NT2/D1 (cell line): ENCODE data around the gene ZNF48.

Experiments used
- SUZ12 ChIP-seq: IDR thresholded peaks from 2 replicates; pipeline ENCODE4 v1.6.1; 2011; ENCODE audit not compliant: insufficient read length, insufficient read depth; ENCODE audit errors: extremely low read depth
- YY1 ChIP-seq: IDR thresholded peaks from 2 replicates; pipeline ENCODE4 v1.6.1; 2011; ENCODE audit not compliant: insufficient read length, insufficient read depth
- ZNF274 ChIP-seq: IDR thresholded peaks from 2 replicates; pipeline ENCODE4 v1.6.1; 2011; ENCODE audit warnings: mild to moderate bottlenecking, low read depth, low read length

DNA sequence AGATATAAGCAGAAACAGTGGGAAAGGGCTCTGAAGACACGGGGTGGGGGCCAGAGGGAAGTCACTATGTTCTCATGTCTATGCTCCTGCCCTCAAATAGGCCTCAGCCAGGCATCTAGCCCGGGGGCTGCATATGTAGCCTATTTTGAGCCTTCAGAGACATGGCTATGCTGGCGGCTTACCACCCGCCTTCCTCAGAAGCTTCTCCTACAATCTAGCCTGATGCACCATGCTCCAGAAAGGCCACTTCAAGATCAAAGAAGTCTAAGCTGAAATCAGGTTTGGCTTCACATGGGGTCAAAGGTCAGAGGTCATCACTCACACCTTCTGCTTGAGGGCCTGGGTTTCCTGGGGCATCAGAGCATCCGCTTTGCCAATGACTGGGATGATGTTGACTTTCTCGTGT is 14.4 kb upstream of the ZNF48 start:
- no peak for TF ChIP-seq YY1
- TF ChIP-seq ZNF274: no peak
- no peak for TF ChIP-seq SUZ12
